Neuronal stem cell (in vitro differentiated cells): Measurements from ENCODE around the gene EDRF1.
A peak's percentile ranks its signal among the peaks of the same experiment; 100 is the strongest.

Experiments used
- DNase-seq: peaks from one replicate; pipeline ENCODE4 v3.0.0-alpha.2; 2013; ENCODE audit warnings: low spot score
- H2AFZ ChIP-seq: one replicate; pipeline ENCODE4 v1.6.1; 2013; ENCODE audit warnings: mild to moderate bottlenecking, low read length, inconsistent platforms
- H2AK5ac ChIP-seq: 2 replicates; pipeline ENCODE4 v1.6.1; 2013; ENCODE audit warnings: low read depth, mild to moderate bottlenecking, inconsistent platforms, low read length, moderate library complexity, mixed read lengths
- H2BK120ac ChIP-seq: 2 replicates; pipeline ENCODE4 v1.6.1; 2013; ENCODE audit warnings: low read depth, mild to moderate bottlenecking, inconsistent platforms, low read length, moderate library complexity, mixed read lengths
- H2BK12ac ChIP-seq: one replicate; pipeline ENCODE4 v1.6.1; 2013; ENCODE audit warnings: low read length, inconsistent platforms
- H2BK15ac ChIP-seq: 2 replicates; pipeline ENCODE4 v1.6.1; 2013; ENCODE audit warnings: mild to moderate bottlenecking, low read length, inconsistent platforms, mixed read lengths
- H2BK5ac ChIP-seq: one replicate; pipeline ENCODE4 v1.6.1; 2013; ENCODE audit warnings: inconsistent platforms, mild to moderate bottlenecking, low read length, moderate library complexity
- H3K14ac ChIP-seq: one replicate; pipeline ENCODE4 v1.6.1; 2013; ENCODE audit warnings: low read length, inconsistent platforms
- H3K18ac ChIP-seq: 2 replicates; pipeline ENCODE4 v1.6.1; 2013; ENCODE audit warnings: low read length, inconsistent platforms
- H3K23ac ChIP-seq: 2 replicates; pipeline ENCODE4 v1.6.1; 2013; ENCODE audit warnings: low read depth, mild to moderate bottlenecking, mixed read lengths, low read length, inconsistent platforms; ENCODE audit not compliant: poor library complexity
- H3K27ac ChIP-seq: replicated peaks from 3 replicates; pipeline ENCODE4 v1.5.1; 2013; ENCODE audit warnings: low read length, inconsistent platforms
- H3K27me3 ChIP-seq, 3 experiments: 2 replicates each; pipeline ENCODE4 v1.6.1; 2013; ENCODE audit warnings: low read length in 3 of 3, mild to moderate bottlenecking in 2 of 3, inconsistent platforms in 1 of 3, low read depth in 1 of 3, mixed read lengths in 1 of 3, moderate library complexity in 1 of 3; ENCODE audit not compliant: control insufficient read depth in 3 of 3, insufficient read depth in 3 of 3
- H3K36me3 ChIP-seq, 2 donors: replicated peaks in 1 of 2; 2 replicates each; pipeline ENCODE4 v1.6.1; 2013; ENCODE audit warnings: low read length in 2 of 2; ENCODE audit not compliant: control insufficient read depth in 2 of 2, insufficient read depth in 2 of 2
- H3K4ac ChIP-seq: 2 replicates; pipeline ENCODE4 v1.6.1; 2013; ENCODE audit warnings: inconsistent platforms, mild to moderate bottlenecking, low read length, moderate library complexity
- H3K4me1 ChIP-seq, 2 donors: 1 replicate in 1 of 2; 2 replicates in 1 of 2; pipeline ENCODE4 v1.6.1; 2013; ENCODE audit warnings: low read length in 2 of 2, low read depth in 1 of 2; ENCODE audit not compliant: control insufficient read depth in 2 of 2, insufficient read depth in 1 of 2
- H3K4me2 ChIP-seq: one replicate; pipeline ENCODE4 v1.6.1; 2013; ENCODE audit warnings: mild to moderate bottlenecking, low read length, inconsistent platforms; ENCODE audit not compliant: insufficient read depth, poor library complexity, severe bottlenecking
- H3K4me3 ChIP-seq, 2 donors: 2 replicates each; pipeline ENCODE4 v1.5.1; 2013; ENCODE audit warnings: low read length in 2 of 2, mild to moderate bottlenecking in 2 of 2, inconsistent platforms in 1 of 2, moderate library complexity in 1 of 2
- H3K79me1 ChIP-seq: one replicate; pipeline ENCODE4 v1.6.1; 2013; ENCODE audit warnings: low read depth, mild to moderate bottlenecking, inconsistent platforms, low read length, moderate library complexity
- H3K9ac ChIP-seq: one replicate; pipeline ENCODE4 v1.6.1; 2013; ENCODE audit warnings: mild to moderate bottlenecking, low read depth, low read length, inconsistent platforms; ENCODE audit not compliant: poor library complexity
- H3K9me3 ChIP-seq, 2 donors: replicated peaks in 1 of 2; 2 replicates each; pipeline versions ENCODE3 to v1.6.1; 2013; ENCODE audit warnings: low read length in 2 of 2, mild to moderate bottlenecking in 2 of 2, inconsistent platforms in 1 of 2, low read depth in 1 of 2, mixed read lengths in 1 of 2, moderate library complexity in 1 of 2; ENCODE audit not compliant: control insufficient read depth in 2 of 2, insufficient read depth in 1 of 2
- H4K8ac ChIP-seq: one replicate; pipeline ENCODE4 v1.6.1; 2013; ENCODE audit warnings: low read depth, mild to moderate bottlenecking, inconsistent platforms, low read length, moderate library complexity
- H4K91ac ChIP-seq: one replicate; pipeline ENCODE4 v1.6.1; 2013; ENCODE audit warnings: low read length, low read depth, mild to moderate bottlenecking, inconsistent platforms; ENCODE audit not compliant: poor library complexity
- WGBS, 2 donors: extraction: QIAGEN DNeasy Blood & Tissue Kit; methylation state at CpG; one replicate each; pipeline ENCODE4 v1.1.7; 2013; ENCODE audit warnings: missing lambda C conversion rate in 2 of 2, mixed read lengths in 1 of 2; ENCODE audit not compliant: insufficient read length in 2 of 2, insufficient replicate concordance in 1 of 2; ENCODE audit errors: extremely low coverage in 2 of 2; 5-methylcytosine and 5-hydroxymethylcytosine counted together

EDRF1 gene

GRCh38 chr10:125756196-125756595 lies 36.7 kb downstream of the EDRF1 start:
- Histone ChIP-seq H3K4me3 (no peak overlapping the region), H3K14ac (no peak overlapping the region), H3K4me1 (peaks cover 3 to 15% of the 10 kb centered on the region in 2 donors), H4K8ac (no peak overlapping the region), H3K23ac (no peak overlapping the region), H2BK5ac (no peak overlapping the region), H3K4ac (no peak overlapping the region), H3K9ac (no peak overlapping the region), H3K9me3 (peaks cover 0 to 18% of the 10 kb centered on the region in 2 donors), H3K79me1 (no peaks in the 10 kb centered on the region), H2AK5ac (no peak overlapping the region), H2AFZ (no peak overlapping the region), H2BK12ac (no peak overlapping the region), H2BK15ac (no peak overlapping the region), H4K91ac (no peak overlapping the region), H3K27me3 (no peaks in the 10 kb centered on the region), H3K36me3 (peaks cover 21 to 97% of the 10 kb centered on the region in 2 donors), H3K4me2 (no peak overlapping the region), H3K18ac (no peak overlapping the region), H2BK120ac (no peak overlapping the region), H3K27ac (no peak overlapping the region)
- WGBS, 2 donors: no CpG with 5 or more reads among the region's 5 CpGs
- DNase-seq: no peak

GRCh38 chr10:125756853-125757487 lies 37.5 kb downstream of the EDRF1 start:
- Histone ChIP-seq H2BK120ac (no peak overlapping the region), H3K4me1 (peaks cover 2 to 20% of the 10 kb centered on the region in 2 donors), H4K8ac (no peak overlapping the region), H3K9me3 (peaks cover 0 to 18% of the 10 kb centered on the region in 2 donors), H2BK12ac (no peak overlapping the region), H3K9ac (no peak overlapping the region), H3K27ac (no peak overlapping the region), H3K14ac (no peak overlapping the region), H3K4me2 (no peak overlapping the region), H3K23ac (no peak overlapping the region), H4K91ac (no peak overlapping the region), H2BK5ac (no peak overlapping the region), H3K18ac (no peak overlapping the region), H3K27me3 (no peaks in the 10 kb centered on the region), H3K4me3 (no peak overlapping the region), H2BK15ac (no peak overlapping the region), H3K36me3 (peaks cover 15 to 94% of the 10 kb centered on the region in 2 donors), H3K4ac (no peak overlapping the region), H2AFZ (no peak overlapping the region), H2AK5ac (no peak overlapping the region), H3K79me1 (no peaks in the 10 kb centered on the region)
- no CpG with 5 or more reads among the region's 5 CpGs for WGBS, 2 donors
- no peak for DNase-seq

- H3K23ac ChIP-seq: no peak overlapping the region
- H3K4me2 ChIP-seq: no peak overlapping the region
- H4K8ac ChIP-seq: no peak overlapping the region
- DNase-seq: no peak
- H2AK5ac ChIP-seq: no peak overlapping the region
- H3K14ac ChIP-seq: no peak overlapping the region
- H3K4me3 ChIP-seq: no peak overlapping the region
- no peaks in the 10 kb centered on the region for H3K79me1 ChIP-seq
- no peak overlapping the region for H4K91ac ChIP-seq
- H3K4me1 ChIP-seq: peaks cover 8 to 28% of the 10 kb centered on the region in 2 donors
- H2BK15ac ChIP-seq: no peak overlapping the region
- H2BK120ac ChIP-seq: no peak overlapping the region
- WGBS, 2 donors: no CpG with 5 or more reads among the region's 4 CpGs
- H3K36me3 ChIP-seq: peaks cover 15 to 93% of the 10 kb centered on the region in 2 donors
- no peak overlapping the region for H2AFZ ChIP-seq
- H3K9ac ChIP-seq: no peak overlapping the region
- H3K27ac ChIP-seq: no peak overlapping the region
- H3K18ac ChIP-seq: no peak overlapping the region
- H2BK12ac ChIP-seq: no peak overlapping the region
- no peaks in the 10 kb centered on the region for H3K27me3 ChIP-seq
- H3K9me3 ChIP-seq: peaks cover 0 to 18% of the 10 kb centered on the region in 2 donors
- no peak overlapping the region for H2BK5ac ChIP-seq
- H3K4ac ChIP-seq: no peak overlapping the region
Measured at GRCh38 chr10:125757742-125758141, 38.2 kb downstream of the EDRF1 start.

- H3K4me1 ChIP-seq: peaks cover 12 to 28% of the 10 kb centered on the region in 2 donors
- no peaks in the 10 kb centered on the region for H3K27me3 ChIP-seq
- H2BK5ac ChIP-seq: no peak overlapping the region
- H3K27ac ChIP-seq: peak overlapping the region; percentile 58
- H3K4ac ChIP-seq: no peak overlapping the region
- WGBS, 2 donors: no CpG with 5 or more reads among the region's 1 CpG
- no peaks in the 10 kb centered on the region for H3K79me1 ChIP-seq
- H2BK15ac ChIP-seq: no peak overlapping the region
- no peak overlapping the region for H3K23ac ChIP-seq
- H3K4me2 ChIP-seq: no peak overlapping the region
- H3K9ac ChIP-seq: no peak overlapping the region
- no peak overlapping the region for H3K18ac ChIP-seq
- no peak overlapping the region for H4K91ac ChIP-seq
- no peak overlapping the region for H2AFZ ChIP-seq
- H3K14ac ChIP-seq: no peak overlapping the region
- peaks cover 15 to 93% of the 10 kb centered on the region in 2 donors for H3K36me3 ChIP-seq
- H2BK12ac ChIP-seq: no peak overlapping the region
- peaks cover 0 to 8% of the 10 kb centered on the region in 2 donors for H3K9me3 ChIP-seq
- no peak overlapping the region for H3K4me3 ChIP-seq
- no peak overlapping the region for H2AK5ac ChIP-seq
- H2BK120ac ChIP-seq: no peak overlapping the region
- no peak overlapping the region for H4K8ac ChIP-seq
- DNase-seq: no peak
Measured at GRCh38 chr10:125761961-125762360, 42.5 kb downstream of the EDRF1 start.
